Smooth muscle cell (in vitro differentiated cells): ENCODE results near the gene ZNF883. TPM values are rescaled to one million over a fixed set of nuclear protein-coding genes. Genes with fewer than 3 reads are reported as not detected.
A peak's percentile ranks its signal among the peaks of the same experiment; 100 is the strongest.

ENCODE experiments used
- DNase-seq: peaks from one replicate; lab custom pipeline; 2025; ENCODE audit not compliant: unreplicated experiment; lab: John Stamatoyannopoulos, UW
- H2AFZ ChIP-seq: fragments of 200-600 bp; sonication (generic); 2 replicates; pipeline ENCODE4 v1.6.0; 2016; ENCODE audit warnings: antibody characterized with exemption, low read depth, mild to moderate bottlenecking
- H3F3A ChIP-seq: fragments of 200-600 bp; sonication (generic); 2 replicates; pipeline ENCODE4 v1.6.0; 2017; ENCODE audit warnings: antibody characterized with exemption, low read depth
- H3K27ac ChIP-seq: fragments of 200-600 bp; sonication (generic); 2 replicates; pipeline ENCODE4 v1.5.1; 2016; ENCODE audit warnings: low read depth, mild to moderate bottlenecking
- H3K27me3 ChIP-seq: fragments of 200-600 bp; sonication (generic); 2 replicates; pipeline ENCODE4 v1.6.1; 2016; ENCODE audit warnings: low read depth, mild to moderate bottlenecking
- H3K36me3 ChIP-seq: fragments of 200-600 bp; sonication (generic); 2 replicates; pipeline ENCODE4 v1.5.1; 2016; ENCODE audit warnings: low read depth
- H3K4me1 ChIP-seq: fragments of 200-600 bp; sonication (generic); 2 replicates; pipeline ENCODE4 v1.5.1; 2016; ENCODE audit warnings: low read depth
- H3K4me2 ChIP-seq: fragments of 200-600 bp; sonication (generic); 2 replicates; pipeline ENCODE4 v1.6.0; 2016; ENCODE audit warnings: mild to moderate bottlenecking
- H3K4me3 ChIP-seq: fragments of 200-600 bp; sonication (generic); 2 replicates; pipeline ENCODE4 v1.5.1; 2016; ENCODE audit warnings: mild to moderate bottlenecking
- H3K79me2 ChIP-seq: fragments of 200-600 bp; sonication (generic); 2 replicates; pipeline ENCODE4 v1.6.0; 2016; ENCODE audit warnings: low read depth, mild to moderate bottlenecking
- H3K9ac ChIP-seq: fragments of 200-600 bp; sonication (generic); 2 replicates; pipeline ENCODE4 v1.6.0; 2016; ENCODE audit warnings: low read depth
- H3K9me3 ChIP-seq: fragments of 200-600 bp; sonication (generic); replicated peaks from 2 replicates; pipeline ENCODE4 v1.5.1; 2016; ENCODE audit warnings: low read depth
- H4K20me1 ChIP-seq: fragments of 200-600 bp; sonication (generic); 2 replicates; pipeline ENCODE4 v1.6.0; 2016; ENCODE audit warnings: low read depth
- CTCF ChIP-seq: fragments of 200-600 bp; sonication (generic); IDR thresholded peaks from 2 replicates; pipeline ENCODE4 v1.5.1; 2017; ENCODE audit warnings: borderline replicate concordance, mild to moderate bottlenecking, antibody characterized with exemption; ENCODE audit not compliant: insufficient read depth, poor library complexity, severe bottlenecking
- WGBS: methylation state at CpG from one replicate; pipeline ENCODE4 v1.1.7; 2016; ENCODE audit warnings: low lambda C conversion rate; 5-methylcytosine and 5-hydroxymethylcytosine counted together
- polyA plus RNA-seq: library from polyadenylated mRNA; unstranded; fragments of >200 nt; fragmentation: Nextera tagmentation; extraction: Ambion mirVana; gene quantifications from 2 replicates; pipeline ENCODE4 v1.2.1, GENCODE V29; 2016
- total RNA-seq: library from RNA; depleted of rRNA; stranded (reverse); fragments of >200 nt; gene quantifications from 2 replicates; pipeline ENCODE4 v1.2.3, GENCODE V29; 2014

Gene ZNF883
- total and polyA plus RNA-seq, 2 experiments from 2014 or later = 1.7 to 9.9 TPM

GRCh38 chr9:113056191-113057106 is 44.5 kb upstream of the ZNF883 start, which contains the start of gene ZFP37:
Gene ZFP37 (minus strand): TSS chr9:113056724. CDS start chr9:113056688, 36 bp downstream.
- Histone ChIP-seq H3K9me3 (no peaks in the 10 kb centered on the region), H3K27me3 (no peaks in the 10 kb centered on the region), H3K4me3 (peak within 1 kb of the TSS; percentile 97), H3K4me2 (peak within 1 kb of the TSS; percentile 88), H3K27ac (peak within 1 kb of the TSS; percentile 43), H2AFZ (peak within 1 kb of the TSS; percentile 100), H3K79me2 (peaks cover 9% of the 10 kb centered on the region), H3K9ac (peak within 1 kb of the TSS; percentile 85), H3K36me3 (no peaks in the 10 kb centered on the region), H3F3A (no peaks in the 10 kb centered on the region), H4K20me1 (no peaks in the 10 kb centered on the region), H3K4me1 (no peaks in the 10 kb centered on the region)
- no peak for TF ChIP-seq CTCF
- DNase-seq = peak; percentile 29
- 7% methylated on average over 62 of the region's 62 CpGs for WGBS

- Histone ChIP-seq H3K4me3 (no peak overlapping the region), H3F3A (no peaks in the 10 kb centered on the region), H3K4me1 (no peaks in the 10 kb centered on the region), H3K9me3 (peaks cover 88% of the 10 kb centered on the region), H2AFZ (no peak overlapping the region), H3K4me2 (no peak overlapping the region), H4K20me1 (no peaks in the 10 kb centered on the region), H3K9ac (no peak overlapping the region), H3K79me2 (no peaks in the 10 kb centered on the region), H3K27ac (no peak overlapping the region), H3K27me3 (no peaks in the 10 kb centered on the region), H3K36me3 (peaks cover 61% of the 10 kb centered on the region)
- TF ChIP-seq CTCF = no peak
- 97% methylated on average over 4 of the region's 4 CpGs for WGBS
- DNase-seq = no peak
Observed at GRCh38 chr9:113042884-113043657, 31.1 kb upstream of the ZNF883 start.

GRCh38 chr9:113026200-113026599 is 14.2 kb upstream of the ZNF883 start:
- 46% methylated on average over 1 of the region's 1 CpG for WGBS
- Histone ChIP-seq H3F3A (no peaks in the 10 kb centered on the region), H2AFZ (no peak overlapping the region), H3K9ac (no peak overlapping the region), H3K4me2 (no peak overlapping the region), H3K36me3 (no peaks in the 10 kb centered on the region), H3K4me1 (no peaks in the 10 kb centered on the region), H3K79me2 (no peaks in the 10 kb centered on the region), H3K27me3 (no peaks in the 10 kb centered on the region), H3K27ac (no peak overlapping the region), H3K4me3 (no peak overlapping the region), H4K20me1 (no peaks in the 10 kb centered on the region), H3K9me3 (peaks cover 9% of the 10 kb centered on the region)
- TF ChIP-seq CTCF = no peak
- no peak for DNase-seq
